GM19023 (cell line): ENCODE data around the gene SEPTIN1.
"Not testable (repeated sequence)": the region's sequence is repeated elsewhere in the genome, so short reads cannot be mapped to it uniquely, and the experiment has no call there.

Experiments used
- ATAC-seq: cut with Tn5 transposase; IDR thresholded peaks from one replicate; pipeline ENCODE4 v1.9.1; 2021; ENCODE audit warnings: mild to moderate bottlenecking, moderate library complexity; ENCODE audit not compliant: unreplicated experiment

SEPTIN1 gene

GRCh38 chr16:30401768-30402425 is 19.5 kb upstream of the SEPTIN1 start:
- no peak for ATAC-seq

DNA sequence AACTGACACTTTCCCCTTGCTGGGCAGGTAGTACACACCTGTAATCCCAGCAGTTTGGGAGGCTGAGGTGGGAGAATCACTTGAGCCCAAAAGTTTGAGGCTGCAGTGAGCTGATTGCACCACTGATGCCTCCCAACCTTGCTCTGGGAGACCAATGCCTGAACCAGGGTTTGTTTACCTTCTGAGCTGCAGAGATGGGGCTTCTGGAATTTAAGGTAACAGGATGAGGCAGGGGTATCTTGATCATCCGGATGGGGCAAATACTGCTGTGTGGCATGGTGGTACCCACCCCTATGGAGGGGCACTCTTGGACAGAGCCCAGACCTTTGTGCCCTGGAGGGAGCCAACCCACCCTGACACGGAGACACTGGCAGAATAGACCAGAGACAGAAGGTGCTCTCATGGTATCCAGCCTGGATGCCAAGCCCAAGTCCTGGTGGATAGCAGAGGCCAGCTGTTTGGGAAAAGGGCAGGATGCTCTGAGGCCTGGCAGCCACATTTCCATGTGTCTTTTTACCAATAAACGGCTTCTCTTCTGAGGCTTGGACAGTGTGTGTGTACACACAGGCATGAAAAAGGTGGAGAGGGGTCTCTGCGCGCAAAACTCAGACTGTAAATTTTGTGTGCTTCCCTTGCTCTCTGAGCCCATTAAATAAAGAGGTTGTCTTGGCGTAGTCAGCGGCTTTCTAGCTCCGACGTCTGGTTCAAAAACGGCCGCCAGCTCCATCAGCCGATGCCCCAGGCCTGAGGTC is 17.2 kb upstream of the SEPTIN1 start:
- no peak for ATAC-seq

- no peak for ATAC-seq
These were observed 16.5 kb upstream of the SEPTIN1 start for GRCh38 chr16:30398661-30399434.

DNA sequence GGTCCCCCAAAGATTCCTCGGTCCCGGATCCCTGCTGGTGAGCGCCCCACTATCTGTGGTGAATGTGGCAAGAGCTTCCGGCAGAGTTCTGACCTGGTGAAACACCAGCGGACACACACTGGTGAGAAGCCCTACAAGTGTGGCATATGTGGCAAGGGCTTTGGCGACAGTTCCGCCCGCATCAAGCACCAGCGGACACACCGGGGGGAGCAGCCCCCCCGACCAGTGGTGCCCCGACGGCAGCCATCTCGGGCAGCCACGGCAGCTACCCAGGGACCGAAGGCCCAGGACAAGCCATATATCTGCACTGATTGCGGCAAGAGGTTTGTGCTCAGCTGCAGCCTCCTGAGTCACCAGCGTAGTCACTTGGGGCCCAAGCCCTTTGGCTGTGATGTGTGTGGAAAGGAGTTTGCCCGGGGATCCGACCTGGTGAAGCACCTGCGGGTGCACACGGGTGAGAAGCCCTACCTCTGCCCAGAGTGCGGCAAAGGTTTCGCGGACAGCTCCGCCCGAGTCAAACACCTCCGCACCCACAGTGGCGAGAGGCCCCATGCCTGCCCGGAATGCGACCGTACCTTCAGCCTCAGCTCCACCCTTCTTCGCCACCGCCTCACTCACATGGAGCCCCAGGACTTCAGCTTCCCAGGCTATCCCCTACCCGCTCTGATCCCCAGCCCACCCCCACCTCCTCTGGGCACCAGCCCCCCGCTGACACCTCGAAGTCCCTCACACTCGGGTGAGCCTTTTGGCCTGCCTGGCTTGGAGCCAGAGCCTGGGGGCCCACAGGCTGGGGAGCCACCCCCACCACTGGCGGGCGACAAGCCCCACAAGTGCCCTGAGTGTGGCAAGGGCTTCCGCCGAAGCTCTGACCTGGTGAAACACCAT is 15.7 kb upstream of the SEPTIN1 start:
- ATAC-seq: no peak

- ATAC-seq: no peak
These were observed 14.7 kb upstream of the SEPTIN1 start for GRCh38 chr16:30397056-30397455.

GRCh38 chr16:30396627-30397026 is 14.3 kb upstream of the SEPTIN1 start:
- not testable (repeated sequence) for ATAC-seq

DNA sequence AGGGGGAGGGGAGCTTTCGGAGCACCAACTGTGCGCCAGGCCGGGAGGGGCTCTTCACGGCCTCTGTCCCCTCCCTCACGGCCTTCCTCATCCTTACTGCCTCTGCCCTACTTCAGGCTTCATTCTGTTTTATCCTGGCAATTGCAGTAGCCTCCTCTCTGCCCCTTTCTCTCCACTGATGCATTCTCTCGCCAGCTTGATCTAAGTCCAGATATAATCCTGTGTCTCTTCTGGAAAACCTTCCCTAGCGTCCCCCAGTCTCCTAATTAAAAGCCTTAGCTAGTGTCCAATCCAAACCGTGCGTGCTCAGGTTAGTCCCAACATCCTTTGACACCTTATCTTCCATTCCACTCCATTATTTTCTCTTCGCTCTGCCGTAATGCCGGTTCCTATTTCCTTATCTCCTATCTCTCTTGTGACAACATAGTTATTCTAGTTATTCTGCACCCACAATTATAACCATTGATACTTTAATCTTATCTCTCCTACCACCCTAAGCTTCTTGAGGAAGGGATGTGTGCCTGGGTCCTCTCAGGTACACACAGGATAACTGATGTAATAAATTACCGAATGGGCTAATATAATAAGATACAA is 13.7 kb upstream of the SEPTIN1 start:
- no peak for ATAC-seq

DNA sequence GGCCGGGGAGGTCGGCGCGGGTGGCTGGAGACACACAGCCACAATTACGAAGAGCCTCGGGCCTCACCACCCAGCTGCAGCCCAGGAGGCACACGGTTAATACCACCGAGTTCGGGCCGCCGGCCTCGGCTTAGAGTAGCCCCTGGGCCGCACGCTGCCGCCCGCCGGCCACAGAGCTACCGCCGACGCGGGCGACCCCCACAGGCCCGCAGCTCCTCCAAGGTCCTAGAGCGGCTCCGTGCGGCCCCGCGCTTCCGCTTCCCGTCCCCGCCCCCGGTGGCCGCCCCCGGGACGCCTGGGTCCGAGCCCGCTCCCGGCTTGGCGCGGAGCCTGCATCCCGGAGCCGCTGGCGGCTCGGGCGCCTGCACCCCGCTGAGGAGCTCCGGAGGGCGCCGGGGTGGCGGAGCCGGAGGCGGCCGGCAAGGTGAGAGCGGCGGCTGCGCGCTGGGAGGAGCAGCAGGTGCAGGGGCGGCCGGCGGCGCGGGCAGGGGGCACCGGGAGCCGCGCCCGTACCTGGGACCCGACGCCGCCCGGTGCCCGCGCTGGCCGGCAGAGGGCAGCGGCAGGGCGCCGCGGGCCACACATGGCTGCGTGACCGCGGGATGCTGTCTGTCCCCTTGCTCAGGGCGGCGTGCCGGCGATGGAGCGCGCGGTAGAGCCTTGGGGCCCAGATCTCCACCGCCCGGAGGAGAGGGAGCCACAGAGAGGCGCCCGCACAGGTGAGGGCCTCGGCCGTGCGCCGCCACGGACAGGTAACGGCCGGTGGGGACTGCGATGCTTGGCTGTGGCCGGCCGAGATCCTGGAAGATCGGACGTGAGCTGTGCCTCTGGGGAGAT is 13.0 kb upstream of the SEPTIN1 start, which contains the start of gene ZNF48:
TSS of gene ZNF48 (plus strand) at position 266 of the 837 bp plus-strand sequence. CDS start at position 641, 375 bp downstream.
- peak; percentile 76 for ATAC-seq

DNA sequence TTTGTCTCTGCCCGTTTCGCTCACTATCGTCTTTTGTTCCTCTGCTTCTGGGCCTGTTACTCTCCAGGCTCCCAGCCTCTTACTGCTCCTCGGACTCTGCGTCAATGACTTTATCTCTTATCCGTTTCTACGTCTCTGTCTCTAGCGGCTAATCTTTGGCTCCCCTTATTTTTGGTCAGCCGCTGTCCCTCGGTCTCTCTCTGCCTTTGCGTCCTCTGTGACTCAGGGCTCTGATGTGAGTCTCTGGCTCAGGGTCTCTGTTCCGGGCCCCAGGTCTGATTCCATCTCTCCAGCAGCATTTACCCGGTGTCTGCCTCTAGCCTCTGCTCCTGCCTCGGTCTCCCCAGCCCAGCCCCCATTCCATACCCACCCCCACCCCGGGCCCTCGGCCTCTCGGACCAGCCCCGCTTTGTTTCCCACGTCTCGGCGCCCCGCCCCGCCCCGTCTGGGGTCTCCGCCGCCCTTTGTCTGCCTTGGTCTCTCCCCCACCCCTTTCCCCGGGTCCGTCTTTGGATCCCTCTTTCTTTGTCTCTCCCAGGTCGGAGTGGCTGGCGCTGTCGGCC is 12.3 kb upstream of the SEPTIN1 start:
- no peak for ATAC-seq

DNA sequence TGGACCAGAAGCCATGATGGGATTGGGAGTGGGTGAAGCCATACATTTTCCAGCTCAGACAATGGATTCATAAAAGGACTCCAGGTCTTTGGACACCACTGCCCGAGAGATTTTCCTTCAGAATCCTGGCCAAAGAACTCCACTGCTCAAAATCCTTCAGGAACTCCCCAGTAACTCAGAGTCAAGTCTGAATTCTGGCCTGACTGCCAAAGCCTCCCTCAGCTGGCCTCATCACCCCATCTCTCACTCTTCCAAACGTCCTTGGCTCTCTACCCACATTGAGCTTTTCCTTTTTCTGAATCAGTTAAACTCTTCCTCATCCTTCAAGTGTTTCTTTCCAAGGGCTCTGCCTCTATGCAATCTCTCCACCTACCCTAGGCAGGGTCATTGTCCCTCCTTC is 1.2 kb upstream of the SEPTIN1 start:
- no peak for ATAC-seq

GRCh38 chr16:30381291-30382041 is 895 bp downstream of the SEPTIN1 start:
- no peak for ATAC-seq

GRCh38 chr16:30380803-30381208 is 1.6 kb downstream of the SEPTIN1 start:
- no peak for ATAC-seq

- ATAC-seq: no peak
These were observed 2.1 kb downstream of the SEPTIN1 start for GRCh38 chr16:30380072-30380802.

GRCh38 chr16:30379158-30379783 is 3.1 kb downstream of the SEPTIN1 start:
- ATAC-seq: no peak

DNA sequence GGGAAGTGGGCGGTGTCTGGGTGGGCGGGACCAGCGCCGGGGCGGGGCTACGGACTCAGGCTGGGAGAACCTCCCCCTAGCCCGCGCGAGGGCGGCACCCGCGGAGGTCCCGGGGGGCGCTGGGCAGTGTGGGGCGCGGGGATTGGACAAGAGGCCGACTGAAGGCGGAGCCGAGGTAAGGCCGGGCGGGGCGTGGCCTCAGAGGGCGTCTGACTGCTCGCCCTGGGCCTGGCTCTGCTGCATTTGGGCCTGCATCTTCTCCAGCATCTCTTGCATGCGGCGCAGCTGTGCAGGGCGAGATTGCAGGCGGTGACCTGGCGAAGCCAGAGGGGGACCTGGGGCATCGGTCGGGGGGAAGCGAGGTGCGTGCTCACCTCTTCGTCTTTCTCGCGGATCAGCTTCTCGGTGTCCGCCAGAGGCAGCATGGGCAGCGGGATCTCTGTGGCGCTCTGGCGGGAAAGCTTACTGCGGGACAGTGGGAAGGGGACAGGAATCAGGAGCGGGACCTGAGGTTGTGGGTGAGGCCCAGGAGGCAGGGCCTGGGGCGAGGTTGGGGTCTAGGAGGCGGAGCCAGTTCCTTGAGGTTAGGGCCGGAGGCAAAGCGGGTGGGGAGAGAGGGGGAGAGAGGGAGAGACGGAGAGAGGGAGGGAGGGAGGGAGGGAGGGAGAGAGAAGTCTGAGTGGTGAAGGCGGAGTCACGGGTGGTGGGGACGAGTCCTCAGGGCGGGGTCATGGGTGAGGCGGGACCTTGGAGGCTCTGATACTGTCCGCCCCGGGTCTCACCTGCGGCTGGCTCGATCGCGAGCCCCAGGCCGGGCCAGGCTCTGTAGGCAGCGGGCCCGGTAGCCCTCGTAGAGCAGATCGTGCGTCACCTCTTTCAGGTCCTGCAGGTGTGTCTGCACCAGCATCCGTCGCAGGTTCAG is 3.9 kb downstream of the SEPTIN1 start:
- peak; percentile 82 for ATAC-seq

GRCh38 chr16:30377812-30378235 is 4.5 kb downstream of the SEPTIN1 start:
- peak; percentile 43 for ATAC-seq
